CD4-positive, alpha-beta T cell (primary cell): ENCODE measurements around the gene CAP2. TPM values are rescaled to one million over a fixed set of nuclear protein-coding genes. Genes with fewer than 3 reads are reported as not detected.

Source experiments
- ATAC-seq: fragments of 200-7000 bp; cut with Tn5 transposase; one replicate; pipeline ENCODE4 v1.10.0; 2022; ENCODE audit warnings: mild to moderate bottlenecking; ENCODE audit not compliant: poor library complexity
- CTCF ChIA-PET: fragments of 350-600 bp; sonication (Branson Sonifier 250); formaldehyde crosslinking; loops from one replicate; lab custom pipeline; 2021; ENCODE audit warnings: antibody characterized with exemption, inconsistent platforms; lab: Charles Lee
- POLR2A ChIA-PET: fragments of 350-600 bp; sonication (Branson Sonifier 250); formaldehyde crosslinking; loops from one replicate; lab custom pipeline; 2021; ENCODE audit warnings: antibody characterized with exemption, inconsistent platforms; lab: Charles Lee
- DNase-seq, 14 experiments: peaks; one replicate each; pipeline ENCODE4 v3.0.0-alpha.2; 2013 to 2020; ENCODE audit warnings: mixed read lengths in 2 of 14
- H3K27ac ChIP-seq, 2 donors: one replicate each; pipeline versions ENCODE4 v1.5.1 to v1.7.0; 2013; ENCODE audit warnings: low read length in 2 of 2, low read depth in 1 of 2, mild to moderate bottlenecking in 1 of 2
- H3K27me3 ChIP-seq, 2 experiments: 1 replicate in 1 of 2; 2 replicates in 1 of 2; pipeline versions ENCODE4 v1.6.1 to v1.7.0; 2013; ENCODE audit warnings: low read length in 2 of 2, control low read depth in 1 of 2, mild to moderate bottlenecking in 1 of 2, moderate library complexity in 1 of 2; ENCODE audit not compliant: insufficient read depth in 2 of 2, control insufficient read depth in 1 of 2
- H3K36me3 ChIP-seq: one replicate; pipeline ENCODE4 v1.6.1; 2013; ENCODE audit warnings: low read length, control low read depth; ENCODE audit not compliant: insufficient read depth
- H3K4me1 ChIP-seq: one replicate; pipeline ENCODE4 v1.6.1; 2013; ENCODE audit warnings: low read length, control low read depth; ENCODE audit not compliant: insufficient read depth
- H3K4me3 ChIP-seq: one replicate; pipeline ENCODE4 v1.5.1; 2013; ENCODE audit warnings: mild to moderate bottlenecking, low read length, moderate library complexity
- H3K9me3 ChIP-seq, 2 experiments: 1 replicate in 1 of 2; 2 replicates in 1 of 2; pipeline versions ENCODE4 v1.6.1 to v1.7.0; 2013; ENCODE audit warnings: low read length in 2 of 2, mild to moderate bottlenecking in 2 of 2, control low read depth in 1 of 2, moderate library complexity in 1 of 2; ENCODE audit not compliant: control insufficient read depth in 1 of 2, insufficient read depth in 1 of 2
- H3K27ac Mint-ChIP-seq: one replicate; pipeline ENCODE4 v1.8.0; 2020; ENCODE audit warnings: mixed read lengths
- H3K27me3 Mint-ChIP-seq: one replicate; pipeline ENCODE4 v1.8.0; 2021; ENCODE audit warnings: mixed read lengths
- H3K36me3 Mint-ChIP-seq: one replicate; pipeline ENCODE4 v1.8.0; 2021; ENCODE audit warnings: low read depth, mixed read lengths
- H3K4me1 Mint-ChIP-seq: one replicate; pipeline ENCODE4 v1.8.0; 2021; ENCODE audit warnings: low read depth, mixed read lengths
- H3K4me3 Mint-ChIP-seq: one replicate; pipeline ENCODE4 v1.8.0; 2020; ENCODE audit warnings: mild to moderate bottlenecking, mixed read lengths
- H3K9me3 Mint-ChIP-seq: one replicate; pipeline ENCODE4 v1.8.0; 2020; ENCODE audit warnings: mixed read lengths
- intact Hi-C, 2 experiments: fragments of 100-400 bp; cut with DNase I in 1 of 2; cut with micrococcal nuclease in 1 of 2; formaldehyde crosslinking; loops; one replicate each; pipeline versions ENCODE4 v1.15.1 to v1.9.0; 2023 to 2025; cut with DNase I, micrococcal nuclease
- total RNA-seq, 174 experiments: library from RNA in 2 of 174; stranded (reverse) in 2 of 174; gene quantifications; one replicate each; pipeline ENCODE4 v1.2.3 and lab custom pipeline; 2021 to 2026
- TF ChIP-seq, protein P1 (sequence below): fragments of 200-600 bp; IDR thresholded peaks from one replicate; pipeline ENCODE4 v1.8.0; 2022; ENCODE audit warnings: antibody characterized with exemption, mild to moderate bottlenecking

Gene CAP2
- total RNA-seq, 2 experiments from 2014 or later = not detected

DNA sequence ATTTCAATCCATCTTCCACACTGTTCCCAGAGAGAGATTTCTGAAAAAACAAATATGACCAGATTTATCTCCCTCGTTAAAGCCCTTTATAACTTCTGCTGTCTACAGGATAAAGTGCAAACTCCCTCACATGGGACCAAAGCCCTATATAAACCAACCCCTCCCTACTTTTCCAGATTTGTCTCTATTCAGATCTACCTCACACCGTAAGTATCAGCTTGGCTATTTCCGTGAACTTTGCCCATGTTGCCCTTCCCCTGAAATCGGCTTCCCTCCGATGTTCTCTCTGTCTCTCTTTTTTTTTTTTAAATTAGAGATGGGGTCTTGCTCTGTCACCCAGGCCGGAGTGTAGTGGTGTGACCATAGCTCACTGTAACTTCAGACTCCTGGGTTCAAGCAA is 194.6 kb downstream of the CAP2 start:
- no peak overlapping the region for H3K27ac ChIP-seq
- intact Hi-C loops = loop anchor here (5.0 to 10.0 kb wide), 4 partner anchors 34 to 567 kb away; partner anchors contain the start of genes KDM1B (in 1 of the 2), NUP153 (in 1 of the 2) and TPMT (in 1 of the 2)
- H3K27me3 ChIP-seq = no peaks in the 10 kb centered on the region
- no peaks in the 10 kb centered on the region for H3K36me3 ChIP-seq
- H3K4me3 ChIP-seq = no peak overlapping the region
- peaks cover 29% of the 10 kb centered on the region for H3K4me1 Mint-ChIP-seq
- H3K9me3 Mint-ChIP-seq = no peaks in the 10 kb centered on the region
- H3K4me1 ChIP-seq = peaks cover 9% of the 10 kb centered on the region
- DNase-seq (no peak), ATAC-seq (no peak)
- H3K27ac Mint-ChIP-seq = no peak overlapping the region
- no peak overlapping the region for H3K4me3 Mint-ChIP-seq
- ChIA-PET CTCF (no interaction called here), POLR2A (interaction anchor here (0.7 to 4.7 kb wide), 2 partner anchors 12 to 119 kb away, joined by 3 to 51 read pairs; partner anchors contain the start of genes FAM8A1 and NUP153)
- TF ChIP-seq, protein P1, sequence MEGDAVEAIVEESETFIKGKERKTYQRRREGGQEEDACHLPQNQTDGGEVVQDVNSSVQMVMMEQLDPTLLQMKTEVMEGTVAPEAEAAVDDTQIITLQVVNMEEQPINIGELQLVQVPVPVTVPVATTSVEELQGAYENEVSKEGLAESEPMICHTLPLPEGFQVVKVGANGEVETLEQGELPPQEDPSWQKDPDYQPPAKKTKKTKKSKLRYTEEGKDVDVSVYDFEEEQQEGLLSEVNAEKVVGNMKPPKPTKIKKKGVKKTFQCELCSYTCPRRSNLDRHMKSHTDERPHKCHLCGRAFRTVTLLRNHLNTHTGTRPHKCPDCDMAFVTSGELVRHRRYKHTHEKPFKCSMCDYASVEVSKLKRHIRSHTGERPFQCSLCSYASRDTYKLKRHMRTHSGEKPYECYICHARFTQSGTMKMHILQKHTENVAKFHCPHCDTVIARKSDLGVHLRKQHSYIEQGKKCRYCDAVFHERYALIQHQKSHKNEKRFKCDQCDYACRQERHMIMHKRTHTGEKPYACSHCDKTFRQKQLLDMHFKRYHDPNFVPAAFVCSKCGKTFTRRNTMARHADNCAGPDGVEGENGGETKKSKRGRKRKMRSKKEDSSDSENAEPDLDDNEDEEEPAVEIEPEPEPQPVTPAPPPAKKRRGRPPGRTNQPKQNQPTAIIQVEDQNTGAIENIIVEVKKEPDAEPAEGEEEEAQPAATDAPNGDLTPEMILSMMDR = no peak
- H3K9me3 ChIP-seq = no peaks in the 10 kb centered on the region
- no peaks in the 10 kb centered on the region for H3K36me3 Mint-ChIP-seq
- H3K27me3 Mint-ChIP-seq = no peaks in the 10 kb centered on the region

DNA sequence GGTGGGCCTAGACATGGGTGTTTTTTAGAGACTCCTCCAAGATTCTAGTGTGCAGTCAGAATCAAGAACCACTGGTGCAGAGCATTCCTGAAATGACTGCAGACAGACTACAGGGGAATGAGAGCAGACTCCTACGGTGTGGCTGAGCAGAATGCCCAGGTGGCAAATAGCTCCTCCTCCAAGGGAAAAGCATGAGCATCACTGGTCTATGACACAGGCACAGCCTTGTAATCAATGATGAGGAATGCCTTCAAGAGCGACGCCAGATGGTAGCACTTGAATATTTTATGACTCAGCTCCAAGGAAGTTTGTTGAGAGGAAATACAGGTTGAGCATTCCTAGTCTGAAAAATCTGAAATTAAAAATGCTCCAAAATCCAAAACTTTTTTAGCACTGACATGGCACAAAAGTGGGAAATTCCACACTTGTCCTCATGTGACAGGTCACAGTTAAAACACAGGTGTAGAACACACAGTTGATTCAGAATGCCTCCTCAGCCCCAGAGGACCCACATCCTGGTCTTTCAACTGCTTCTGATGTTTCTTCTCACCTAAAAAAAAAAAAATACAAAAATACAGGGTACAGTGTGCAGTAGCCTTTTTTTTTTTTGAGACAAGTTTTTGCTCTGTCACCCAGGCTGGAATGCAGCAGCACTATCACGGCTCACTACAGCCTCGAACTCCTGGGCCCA is 196.2 kb downstream of the CAP2 start:
- CTCF ChIA-PET = interaction anchor here (1.3 kb wide), 1 partner anchor 10 kb away, joined by 4 read pairs; the partner anchor contains the start of gene FAM8A1
- peak in 5 of 14 experiments; percentile 36 to 61 (median 49) for DNase-seq
- Histone ChIP-seq H3K27me3 (no peaks in the 10 kb centered on the region), H3K9me3 (no peaks in the 10 kb centered on the region), H3K4me3 (no peak overlapping the region), H3K36me3 (no peaks in the 10 kb centered on the region), H3K27ac (no peak overlapping the region), H3K4me1 (peaks cover 9% of the 10 kb centered on the region)
- TF ChIP-seq, protein P1 = peak; percentile 14
- peak; percentile 94 for ATAC-seq
- POLR2A ChIA-PET = interaction anchor here (0.6 to 4.7 kb wide), 6 partner anchors 11 to 763 kb away, joined by 3 to 51 read pairs (median 6); partner anchors contain the start of genes FAM8A1 and NUP153
- H3K4me1 Mint-ChIP-seq = peaks cover 25% of the 10 kb centered on the region
- H3K9me3 Mint-ChIP-seq = no peaks in the 10 kb centered on the region
- intact Hi-C loops = loop anchor here (1.0 to 10.0 kb wide), 8 partner anchors 11 to 1455 kb away; partner anchors contain the start of genes DEK (in 1 of the 2), FAM8A1 (in 1 of the 2), KDM1B (in 1 of the 2) and NUP153 (in 1 of the 2)
- H3K4me3 Mint-ChIP-seq = peak overlapping the region; percentile 31
- H3K36me3 Mint-ChIP-seq = no peaks in the 10 kb centered on the region
- no peaks in the 10 kb centered on the region for H3K27me3 Mint-ChIP-seq
- peak overlapping the region; percentile 76 for H3K27ac Mint-ChIP-seq

DNA sequence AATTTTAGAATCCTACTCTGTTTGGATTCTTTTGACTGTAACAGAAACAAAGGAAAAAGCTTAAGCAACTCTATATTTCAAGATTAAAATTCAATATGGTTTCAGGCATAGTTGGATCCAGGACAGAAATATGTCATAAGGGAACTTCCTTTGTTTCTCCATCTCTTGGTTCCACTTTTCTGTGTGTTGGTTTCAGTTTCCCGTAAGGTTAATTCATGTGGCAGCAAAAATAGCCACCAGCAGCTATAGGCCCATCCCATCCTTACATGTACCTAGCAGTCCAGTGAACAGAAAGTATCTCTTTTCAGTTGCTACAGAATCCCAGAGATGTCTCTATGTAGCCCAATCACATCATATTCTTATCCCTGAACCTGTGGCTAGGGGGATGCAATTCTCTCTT is 197.9 kb downstream of the CAP2 start:
- no peaks in the 10 kb centered on the region for H3K9me3 Mint-ChIP-seq
- Histone ChIP-seq H3K27me3 (no peaks in the 10 kb centered on the region), H3K36me3 (no peaks in the 10 kb centered on the region), H3K4me1 (peaks cover 9% of the 10 kb centered on the region), H3K4me3 (no peak overlapping the region), H3K9me3 (no peaks in the 10 kb centered on the region), H3K27ac (no peak overlapping the region)
- H3K4me1 Mint-ChIP-seq = peaks cover 25% of the 10 kb centered on the region
- H3K27ac Mint-ChIP-seq = no peak overlapping the region
- CTCF ChIA-PET = no interaction called here
- H3K27me3 Mint-ChIP-seq = no peaks in the 10 kb centered on the region
- ATAC-seq = no peak
- POLR2A ChIA-PET = interaction anchor here (2.3 to 4.7 kb wide), 2 partner anchors 9 to 115 kb away, joined by 15 to 51 read pairs; partner anchors contain the start of genes FAM8A1 and NUP153
- TF ChIP-seq, protein P1 = no peak
- intact Hi-C loops = loop anchor here in 1 of 2 experiments (10.0 kb wide), 3 partner anchors 674 to 1456 kb away; partner anchors contain the start of gene DEK
- DNase-seq = peak in 2 of 14 experiments; percentile 43 to 48
- H3K36me3 Mint-ChIP-seq = no peaks in the 10 kb centered on the region
- H3K4me3 Mint-ChIP-seq = no peak overlapping the region
